Caki2 (cell line): Measurements from ENCODE around the gene MRPL19. TPM values are rescaled to one million over a fixed set of nuclear protein-coding genes. Genes with fewer than 3 reads are reported as not detected.

Experiments used
- DNase-seq: peaks from one replicate; pipeline ENCODE4 v3.0.0-alpha.2; 2015; ENCODE audit warnings: low read depth
- in situ Hi-C: cut with HindIII; loops from 2 replicates; pipeline ENCODE4 v1.10.0; 2016; ENCODE audit warnings: low sequenced_read_pairs, low pct_unique_long_range_greater_than_20kb, mixed read lengths
- total RNA-seq: library from RNA; depleted of rRNA; stranded (reverse); fragments of >200 nt; shearing (Covaris generic); gene quantifications from 2 replicates; pipeline ENCODE4 v1.2.3, GENCODE V29; 2014; ENCODE audit warnings: low replicate concordance; rRNA removed

The MRPL19 gene
- 71.3 and 125 TPM in 2 replicates for total RNA-seq

DNA sequence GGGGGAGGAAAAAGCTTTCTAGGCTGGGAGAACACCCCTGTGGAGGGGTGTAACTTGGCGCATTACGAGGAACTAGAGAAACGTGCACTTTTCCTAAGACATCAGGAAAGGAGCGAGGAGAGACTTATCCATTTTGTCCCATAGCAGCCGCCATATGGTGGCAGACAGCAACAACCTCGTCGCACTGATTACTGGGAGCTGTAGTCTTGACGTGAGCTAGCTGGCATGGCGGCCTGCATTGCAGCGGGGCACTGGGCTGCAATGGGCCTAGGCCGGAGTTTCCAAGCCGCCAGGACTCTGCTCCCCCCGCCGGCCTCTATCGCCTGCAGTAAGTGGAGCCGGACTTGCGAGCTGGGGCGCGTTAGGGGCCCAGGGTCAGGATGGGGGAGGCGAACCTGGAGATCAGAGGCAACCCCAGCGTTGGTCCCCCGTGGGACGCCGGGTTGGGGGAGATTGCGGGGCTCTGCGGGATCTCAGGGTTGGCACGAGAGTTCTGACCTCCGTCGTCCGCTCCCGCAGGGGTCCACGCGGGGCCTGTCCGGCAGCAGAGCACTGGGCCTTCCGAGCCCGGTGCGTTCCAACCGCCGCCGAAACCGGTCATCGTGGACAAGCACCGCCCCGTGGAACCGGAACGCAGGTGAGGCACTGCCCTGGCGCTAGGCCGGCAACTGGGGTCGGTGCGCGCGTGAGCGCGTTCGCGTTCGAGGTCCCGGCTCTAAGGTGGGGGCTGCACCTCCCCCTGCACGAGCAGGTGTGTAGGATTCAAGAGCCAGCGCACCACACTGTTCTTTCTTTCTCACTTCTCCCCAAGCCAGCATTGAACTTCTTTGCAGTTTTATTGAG lies at the start of gene MRPL19:
MRPL19 (plus strand) TSS at position 201 of the 843 bp plus-strand sequence; CDS start at position 226, 25 bp downstream.
- in situ Hi-C loops, result no loop called here
- peak; percentile 83 for DNase-seq

DNA sequence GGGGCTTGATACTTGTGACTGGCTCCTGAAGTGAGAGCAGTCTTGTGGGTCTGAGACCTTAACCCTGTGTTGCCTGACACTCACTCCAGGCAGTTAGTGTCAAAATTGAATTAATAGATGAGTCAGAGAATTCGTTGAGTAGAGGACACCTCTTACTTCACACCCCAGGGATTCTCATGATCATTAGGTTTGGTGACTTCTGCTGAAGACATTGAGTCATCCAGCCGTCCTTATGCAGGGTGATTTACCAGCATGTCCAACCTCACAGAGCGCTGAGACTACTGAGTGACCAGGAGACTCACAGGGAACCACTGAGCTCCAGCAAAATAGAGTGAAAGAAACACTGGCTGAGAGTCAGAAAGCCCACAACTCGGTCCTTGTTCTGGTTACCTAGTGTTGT lies 49.8 kb upstream of the MRPL19 start:
- DNase-seq, result peak; percentile 93
- in situ Hi-C loops, result no loop called here

DNA sequence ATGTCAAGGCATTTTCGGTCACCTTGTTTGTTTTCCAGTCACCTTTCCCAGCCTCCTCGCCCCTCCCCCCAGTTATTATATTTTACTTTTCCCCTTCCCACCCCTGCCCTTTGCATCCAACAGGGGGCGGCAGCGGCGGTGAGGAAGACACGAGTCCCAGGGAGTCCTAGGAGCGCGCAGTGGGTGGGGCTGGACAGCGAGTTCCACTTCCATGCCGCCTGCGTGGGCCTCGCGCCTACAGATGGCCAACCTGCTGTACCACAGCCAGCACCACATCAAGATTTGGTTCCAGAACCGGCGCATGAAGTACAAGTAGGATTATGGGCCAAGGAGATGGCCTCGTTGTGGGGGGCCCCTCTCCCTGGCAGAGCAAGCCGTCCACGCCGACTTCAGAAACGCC lies 48.6 kb upstream of the MRPL19 start:
- in situ Hi-C loops, result no loop called here
- no peak for DNase-seq

DNA sequence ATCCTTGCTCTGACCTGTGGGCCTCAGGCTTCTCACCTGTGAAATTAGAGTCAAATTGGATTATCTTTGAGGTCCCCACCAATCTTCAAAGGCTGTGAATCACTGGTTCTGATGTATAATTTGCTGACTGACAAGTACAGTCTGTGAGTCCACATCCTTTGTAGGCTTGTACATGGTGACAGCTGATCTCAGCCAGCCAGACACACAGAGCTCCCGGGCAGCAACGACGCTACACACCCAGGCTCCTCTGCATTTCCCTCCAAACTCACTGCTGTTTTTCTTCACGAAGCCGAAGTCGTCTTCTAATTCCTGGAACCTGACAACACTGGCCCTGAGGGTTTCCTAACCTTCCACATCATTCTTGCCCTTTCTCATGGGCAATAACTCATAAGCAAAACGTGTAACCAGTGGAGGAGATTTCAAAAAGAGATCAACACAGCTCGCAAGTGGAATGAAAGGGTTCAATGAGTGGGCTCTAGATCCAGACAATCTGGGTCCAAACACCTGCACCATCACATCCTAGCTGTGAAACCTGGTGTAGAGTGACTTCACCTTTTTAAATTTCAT lies 47.9 kb upstream of the MRPL19 start:
- in situ Hi-C loops, result no loop called here
- DNase-seq, result no peak

DNA sequence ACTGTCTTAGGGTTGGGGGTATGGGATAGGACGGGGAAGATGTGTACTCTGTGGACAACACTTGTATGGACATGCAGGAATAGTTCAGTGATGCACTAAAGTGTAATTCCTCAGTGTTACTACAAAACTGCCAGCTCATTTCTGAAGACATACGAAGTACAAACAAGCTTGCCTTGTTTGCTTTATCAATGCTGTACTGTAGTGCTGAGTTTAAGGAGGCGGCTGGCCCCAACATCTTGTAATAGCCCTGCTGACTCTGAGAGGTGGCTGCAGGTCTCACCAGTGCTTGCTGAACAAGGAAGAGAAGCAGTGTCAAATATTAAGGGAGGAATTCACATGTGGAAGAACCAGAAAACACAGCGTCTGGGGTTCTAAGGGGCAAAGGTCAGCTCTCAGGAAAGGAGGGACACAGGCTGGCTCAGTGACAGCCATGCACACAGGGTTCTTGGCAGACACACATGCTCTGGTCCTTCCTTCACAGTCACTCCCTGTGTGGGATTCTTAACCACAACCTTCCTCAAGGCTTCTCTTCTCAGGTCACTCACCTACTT lies 46.0 kb upstream of the MRPL19 start:
- in situ Hi-C loops, result no loop called here
- DNase-seq, result no peak

DNA sequence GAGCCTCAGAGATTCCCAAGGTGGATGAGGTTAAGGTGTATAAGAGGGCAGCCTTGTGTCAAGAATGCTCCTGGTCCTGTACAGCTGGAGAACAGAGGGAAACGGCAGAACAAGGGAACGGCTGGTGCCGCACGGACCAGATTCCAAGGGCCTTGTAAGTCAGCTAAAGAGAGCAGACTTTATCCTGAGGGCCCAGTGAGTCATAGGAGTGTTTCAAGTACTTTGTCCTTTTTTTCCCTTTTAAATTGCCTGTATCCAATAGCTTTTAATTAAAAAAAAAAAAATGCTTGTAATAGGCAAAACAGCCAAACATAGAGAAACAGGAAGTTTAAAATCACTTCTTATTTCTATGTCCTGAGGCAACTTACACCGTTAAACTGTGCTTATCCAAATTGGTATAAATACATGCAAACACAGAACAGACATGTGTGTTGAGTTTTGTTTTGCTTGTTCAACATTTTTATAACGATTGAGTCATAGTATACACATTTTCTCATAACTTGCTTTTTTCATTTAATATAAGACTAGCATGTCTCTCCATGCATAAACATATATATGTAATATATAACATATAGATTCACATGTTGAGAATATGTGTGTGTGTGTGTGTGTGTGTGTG lies 43.8 kb upstream of the MRPL19 start:
- in situ Hi-C loops, result no loop called here
- DNase-seq, result peak; percentile 61

DNA sequence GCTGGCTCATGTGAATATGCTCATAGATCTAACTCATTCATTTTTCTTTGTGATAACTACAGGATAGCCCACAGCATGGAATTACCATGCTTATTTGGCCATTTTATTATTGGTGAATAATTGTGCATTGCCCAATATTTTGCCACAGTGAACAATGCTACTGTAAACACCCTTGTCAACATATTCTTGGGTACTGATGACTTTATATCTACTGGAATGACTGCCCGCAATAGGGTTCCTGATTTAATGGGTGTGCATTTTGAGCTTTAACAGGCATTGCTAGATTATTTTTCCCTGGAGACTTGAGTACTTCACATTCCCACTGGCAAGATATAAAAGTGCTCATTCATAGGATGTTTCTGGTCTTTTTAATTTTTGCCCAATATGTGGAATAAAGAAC lies 43.1 kb upstream of the MRPL19 start:
- in situ Hi-C loops, result no loop called here
- DNase-seq, result no peak

DNA sequence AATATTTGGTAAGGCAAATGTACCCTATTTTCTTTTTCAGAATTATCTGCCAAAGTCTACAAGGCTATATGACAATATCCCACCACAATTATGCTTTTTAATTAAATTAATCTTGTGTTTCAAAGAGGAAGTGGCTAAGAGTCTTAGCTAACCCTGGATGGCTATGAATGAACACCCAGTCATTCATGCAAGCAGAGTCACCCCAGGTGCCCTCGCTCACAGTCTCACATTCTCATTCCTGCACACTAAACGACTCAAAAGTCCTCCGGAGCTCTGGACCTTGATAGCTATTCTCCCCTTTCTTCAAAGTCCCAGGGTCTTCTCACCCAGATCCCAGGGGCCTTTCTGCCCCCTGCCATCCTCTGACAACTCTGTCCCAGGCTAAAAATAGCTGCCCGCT lies 42.1 kb upstream of the MRPL19 start:
- in situ Hi-C loops, result no loop called here
- DNase-seq, result peak; percentile 36

DNA sequence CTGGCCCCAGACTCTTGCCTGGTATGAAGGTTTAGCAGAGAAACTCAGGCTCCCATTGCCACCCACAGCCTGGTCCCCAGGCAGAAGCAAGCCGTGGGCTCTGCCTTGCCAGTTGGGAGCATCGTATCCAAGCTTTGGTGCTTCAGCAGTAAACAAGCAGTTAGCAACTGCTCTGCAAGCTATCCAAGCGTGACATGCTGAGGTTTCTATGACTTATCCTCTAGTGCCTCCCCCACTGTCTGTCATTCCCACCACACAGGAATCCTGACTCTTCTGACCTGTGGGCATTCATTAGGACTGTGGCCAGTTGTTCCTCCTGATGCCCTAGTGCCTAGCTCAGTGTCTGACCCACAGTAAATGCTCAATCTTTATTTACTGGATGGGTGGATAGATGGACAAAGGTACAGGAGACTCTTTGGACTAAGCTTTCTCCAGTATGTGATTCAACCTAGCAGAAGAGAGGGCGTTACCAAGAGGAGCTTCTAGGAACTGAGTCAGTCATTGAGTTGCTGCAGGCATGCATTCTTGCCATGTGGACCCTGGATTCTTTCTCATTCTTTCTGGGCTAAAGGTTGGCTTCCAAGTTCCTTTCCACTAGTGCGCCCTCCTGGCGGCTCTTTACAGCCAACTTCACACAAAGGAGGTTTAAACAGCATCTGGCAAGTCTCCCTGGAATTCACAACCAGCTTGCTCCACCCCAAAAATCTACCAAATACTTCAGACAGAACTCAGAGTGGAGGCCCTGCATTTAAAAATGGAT lies 40.6 kb upstream of the MRPL19 start:
- in situ Hi-C loops, result no loop called here
- DNase-seq, result peak; percentile 99

DNA sequence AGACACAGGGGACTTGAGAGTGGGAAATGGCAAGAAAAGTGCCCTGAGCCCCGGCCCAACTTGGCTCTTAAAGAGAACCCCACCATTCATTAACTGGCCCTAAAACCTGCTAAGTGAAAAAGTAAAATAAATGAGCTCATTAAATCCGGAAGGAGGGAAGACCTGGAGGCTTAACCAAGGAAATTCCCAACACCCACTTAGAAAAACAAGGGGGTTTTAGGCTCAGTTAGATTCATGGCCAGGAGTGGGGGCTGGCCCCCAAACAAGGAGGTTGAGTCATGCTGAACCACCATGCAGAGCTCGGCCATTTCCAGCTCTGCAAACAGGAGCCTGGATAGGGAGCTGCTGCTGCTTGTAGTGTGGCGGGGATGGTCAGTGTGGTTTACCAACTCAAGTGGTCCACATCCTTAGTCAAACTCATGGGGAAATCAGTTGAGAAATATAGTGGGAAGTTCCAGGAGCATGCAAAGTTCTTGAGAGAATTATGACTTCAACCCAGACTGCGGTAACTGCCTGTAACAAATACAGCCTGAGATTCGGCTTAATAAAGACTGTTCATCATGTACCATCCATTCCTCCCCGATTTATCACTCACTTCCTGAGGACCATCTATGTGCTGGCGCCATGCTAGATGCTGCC lies 39.7 kb upstream of the MRPL19 start:
- DNase-seq, result peak; percentile 88
- in situ Hi-C loops, result no loop called here

DNA sequence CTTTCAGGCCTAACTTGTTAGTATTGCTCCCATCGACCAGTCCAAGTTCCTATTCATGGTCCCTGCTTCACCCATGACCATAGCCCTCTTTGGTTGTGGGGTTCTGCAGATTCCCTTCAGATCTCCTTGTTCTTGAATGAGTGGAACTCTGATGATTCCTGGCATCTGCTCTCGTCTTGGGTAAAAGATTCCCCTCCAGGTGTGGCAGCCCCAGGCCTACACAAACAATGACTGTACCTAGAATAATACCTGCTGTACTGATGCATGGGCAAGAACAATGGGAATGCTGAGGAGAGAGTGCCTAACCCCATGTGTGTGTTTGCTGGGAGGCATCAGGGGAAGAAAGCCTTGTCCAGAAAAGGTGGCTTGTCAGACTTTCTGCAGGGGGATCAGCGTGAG lies 39.2 kb upstream of the MRPL19 start:
- in situ Hi-C loops, result no loop called here
- peak; percentile 65 for DNase-seq

DNA sequence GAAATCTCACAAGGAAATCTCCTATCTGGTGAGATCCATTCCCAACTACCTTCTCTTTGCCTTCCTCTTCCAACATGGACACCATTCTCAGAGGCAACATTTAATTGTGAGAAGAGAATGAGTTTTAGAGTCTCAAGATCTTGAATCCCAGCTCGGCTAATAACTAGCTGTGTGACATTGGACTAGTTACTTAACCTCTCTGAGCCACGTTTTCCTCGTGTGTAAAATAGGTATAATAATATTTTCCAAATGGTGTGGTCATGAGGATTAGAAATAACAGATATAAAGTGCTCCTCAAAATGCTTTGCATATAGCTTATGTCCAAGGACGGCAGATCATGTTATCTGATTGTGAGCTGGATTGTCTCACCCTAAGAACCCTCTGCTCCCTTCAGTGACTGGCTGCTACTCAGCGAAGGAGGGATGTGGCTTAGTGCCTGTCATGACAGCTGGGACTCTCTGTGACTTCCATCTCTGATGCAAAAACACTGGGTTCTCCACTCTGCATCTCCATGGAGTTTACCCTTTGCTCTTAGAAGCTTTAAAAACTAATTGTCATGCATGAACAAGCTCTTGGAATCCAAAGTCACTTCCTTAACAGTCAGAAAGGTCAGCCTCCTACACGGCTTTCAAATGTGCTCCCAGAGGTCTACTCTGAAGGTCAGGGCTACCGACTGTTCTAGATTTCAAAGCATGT lies 38.4 kb upstream of the MRPL19 start:
- peak; percentile 95 for DNase-seq
- in situ Hi-C loops, result no loop called here

DNA sequence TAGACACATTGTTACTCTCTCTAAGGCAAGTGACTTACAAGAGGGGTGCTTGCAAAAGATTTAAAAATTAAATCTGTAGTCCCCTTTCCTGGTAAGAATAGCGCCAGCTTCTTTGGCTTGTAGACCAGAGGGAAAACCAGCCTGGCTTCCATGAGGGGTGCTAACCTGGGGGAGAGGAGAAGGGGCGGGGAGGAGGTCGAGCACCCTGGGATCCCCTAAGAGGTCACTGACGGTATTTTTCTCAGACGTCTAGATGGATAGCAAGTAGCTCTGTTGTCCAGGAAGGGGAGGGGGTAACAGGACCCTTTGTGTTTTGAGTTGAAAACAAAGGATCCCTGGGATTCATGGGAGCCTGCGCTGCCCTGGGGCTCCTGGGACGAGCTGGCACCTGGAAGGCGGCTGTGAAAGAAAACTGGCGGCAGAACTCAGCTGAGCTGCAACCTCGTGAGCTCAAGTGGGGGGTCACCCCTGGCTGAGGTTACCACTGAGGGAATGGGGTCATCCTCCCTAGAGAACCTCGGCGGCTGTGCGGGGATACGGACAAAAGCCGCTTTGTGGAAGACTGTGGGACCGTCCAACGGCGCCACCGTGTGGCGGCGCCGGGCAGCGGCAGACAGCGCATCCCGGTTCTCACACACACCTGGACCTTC lies 37.8 kb upstream of the MRPL19 start:
- in situ Hi-C loops, result no loop called here
- peak; percentile 81 for DNase-seq

DNA sequence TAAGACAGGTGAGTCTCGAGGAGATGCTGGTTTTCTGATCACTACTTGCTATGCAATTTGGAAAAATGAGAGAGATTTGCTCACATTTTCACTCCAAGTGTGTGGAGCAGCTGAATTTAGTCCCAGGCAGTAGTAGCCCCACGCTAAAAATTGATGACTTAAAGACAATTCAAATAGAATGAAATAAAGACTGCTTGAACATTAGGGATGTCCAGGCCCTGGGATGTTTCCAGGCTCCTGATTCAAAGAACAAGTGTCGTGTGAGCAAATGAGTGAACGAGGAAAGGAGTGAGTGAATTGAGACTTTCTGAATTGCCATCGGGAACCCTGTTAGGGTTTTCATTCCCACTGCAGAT lies 37.3 kb upstream of the MRPL19 start:
- in situ Hi-C loops, result no loop called here
- no peak for DNase-seq

DNA sequence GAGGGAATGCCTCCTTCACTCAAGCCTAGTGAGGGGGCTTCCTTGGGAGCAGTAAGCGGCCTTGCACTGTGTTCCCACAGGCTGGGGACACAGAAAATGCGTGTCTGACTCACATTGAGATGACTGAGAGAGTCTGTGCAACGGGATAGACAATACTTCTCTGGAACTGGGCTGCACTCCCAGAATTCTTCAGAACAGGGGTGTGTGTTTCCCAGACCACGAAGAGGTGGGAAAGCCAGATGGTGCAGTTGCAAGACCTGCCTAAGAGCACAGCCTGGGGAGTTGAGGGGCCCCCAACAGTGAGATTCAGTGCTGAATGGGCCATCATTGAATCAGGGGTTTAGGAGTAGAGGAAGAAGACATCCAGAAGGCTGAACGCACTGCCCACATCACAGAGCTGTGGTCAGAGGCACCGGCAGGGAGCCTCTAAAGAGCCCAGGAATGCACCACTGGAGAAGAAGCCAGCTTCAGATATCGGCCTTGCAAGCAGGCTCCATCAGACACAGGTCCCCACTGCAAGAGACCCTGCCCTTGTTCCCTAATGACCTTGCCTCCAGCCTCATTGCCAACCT lies 36.6 kb upstream of the MRPL19 start:
- in situ Hi-C loops, result no loop called here
- DNase-seq, result no peak

DNA sequence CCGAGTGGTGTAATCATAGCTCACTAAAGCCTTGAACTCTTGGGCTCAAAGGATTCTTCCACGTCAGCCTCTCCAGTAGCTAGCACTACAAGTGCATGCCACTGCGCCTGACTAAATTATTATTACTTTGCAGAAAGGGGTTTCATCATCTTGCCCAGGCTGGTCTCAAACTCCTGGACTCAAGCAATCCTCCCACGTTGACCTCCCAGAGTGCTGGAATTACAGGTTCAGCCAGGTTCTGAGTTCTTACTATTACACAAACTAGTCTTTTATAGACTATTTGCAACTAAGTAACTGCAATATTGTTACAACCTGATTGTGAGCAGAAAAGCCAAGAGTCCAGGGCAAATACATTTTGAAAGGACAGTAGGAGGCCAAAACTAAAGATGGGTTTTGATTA lies 35.9 kb upstream of the MRPL19 start:
- DNase-seq, result no peak
- in situ Hi-C loops, result no loop called here
